Spleen (tissue), 11 donors: ENCODE data around the gene OXLD1. TPM values are rescaled to one million over a fixed set of nuclear protein-coding genes. Genes with fewer than 3 reads are reported as not detected.
A peak's percentile ranks its signal among the peaks of the same experiment; 100 is the strongest.
"Not testable (repeated sequence)": the region's sequence is repeated elsewhere in the genome, so short reads cannot be mapped to it uniquely, and the experiment has no call there.

Experiments
- DNase-seq: peaks from one replicate; pipeline ENCODE4 v3.0.0-alpha.2; 2020
- H3K27ac ChIP-seq, 8 donors: fragments of 200-600 bp; sonication (generic) in 7 of 8; 1 replicate in 4 of 8; 2 replicates in 4 of 8; pipeline versions ENCODE4 v1.5.0 to v1.8.0; 2016 to 2021; ENCODE audit warnings: inconsistent platforms in 4 of 8, mild to moderate bottlenecking in 4 of 8, moderate library complexity in 1 of 8
- H3K27me3 ChIP-seq, 7 donors: fragments of 200-600 bp; sonication (generic) in 6 of 7; replicated peaks in 1 of 7; 1 replicate in 4 of 7; 2 replicates in 3 of 7; pipeline versions ENCODE4 v1.5.0 to v1.8.0; 2016 to 2021; ENCODE audit warnings: inconsistent platforms in 3 of 7, mild to moderate bottlenecking in 1 of 7
- H3K36me3 ChIP-seq, 6 donors: fragments of 200-600 bp; sonication (generic) in 5 of 6; 1 replicate in 4 of 6; 2 replicates in 2 of 6; pipeline versions ENCODE4 v1.5.0 to v1.8.0; 2016 to 2021; ENCODE audit warnings: inconsistent platforms in 2 of 6
- H3K4me1 ChIP-seq, 6 donors: fragments of 200-600 bp; sonication (generic) in 5 of 6; 1 replicate in 3 of 6; 2 replicates in 3 of 6; pipeline versions ENCODE4 v1.5.0 to v1.8.0; 2016 to 2021; ENCODE audit warnings: inconsistent platforms in 3 of 6
- H3K4me3 ChIP-seq, 8 donors: fragments of 200-600 bp; sonication (generic) in 7 of 8; 1 replicate in 4 of 8; 2 replicates in 4 of 8; pipeline versions ENCODE4 v1.5.0 to v1.8.0; 2016 to 2021; ENCODE audit warnings: inconsistent platforms in 4 of 8, mild to moderate bottlenecking in 4 of 8, moderate library complexity in 2 of 8
- H3K9me3 ChIP-seq, 8 donors: fragments of 200-600 bp; sonication (generic) in 7 of 8; 1 replicate in 4 of 8; 2 replicates in 4 of 8; pipeline versions ENCODE4 v1.5.0 to v1.8.0; 2016 to 2021; ENCODE audit warnings: inconsistent platforms in 4 of 8
- CTCF ChIP-seq, 11 experiments: fragments of 200-600 bp in 7 of 11; fragments of 450-650 bp in 4 of 11; sonication (generic) in 4 of 11; IDR thresholded peaks in 8 of 11; conservative IDR thresholded peaks in 3 of 11; 1 replicate in 7 of 11; 2 replicates in 4 of 11; pipeline versions ENCODE4 v1.4.0 to v1.8.0; 2016 to 2021; ENCODE audit warnings: antibody characterized with exemption in 11 of 11, inconsistent platforms in 4 of 11, mild to moderate bottlenecking in 1 of 11
- POLR2A ChIP-seq, 3 donors: fragments of 450-650 bp; IDR thresholded peaks; one replicate each; pipeline ENCODE4 v1.5.1; 2017; ENCODE audit warnings: antibody characterized with exemption in 3 of 3, mild to moderate bottlenecking in 1 of 3
- POLR2AphosphoS5 ChIP-seq, 3 donors: sonication (generic); formaldehyde crosslinking; IDR thresholded peaks; one replicate each; pipeline ENCODE4 v1.5.1; 2017; ENCODE audit warnings: antibody characterized with exemption in 3 of 3
- WGBS, 5 donors: extraction: QIAGEN DNeasy Blood & Tissue Kit in 3 of 5; methylation state at CpG; one replicate each; pipeline versions ENCODE4 v1.1.5 to v1.1.7; 2013 to 2018; 5-methylcytosine and 5-hydroxymethylcytosine counted together
- intact Hi-C: fragments of 100-400 bp; cut with DNase I; formaldehyde crosslinking; loops from one replicate; pipeline ENCODE4 v1.15.0; 2023; ENCODE audit warnings: low total_unique reads
- microRNA-seq, 3 donors: library from miRNA; unstranded; fragments of <30 nt; microRNA quantifications; one replicate each; pipeline versions ENCODE4 to v1.1.0, GENCODE V29; 2019 to 2020
- polyA plus RNA-seq, 3 donors: library from polyadenylated mRNA; stranded (reverse); fragments of 200-250 nt; gene quantifications; one replicate each; pipeline ENCODE4 v1.2.1, GENCODE V29; 2013
- small RNA-seq, 4 donors: library from RNA; depleted of rRNA; stranded (forward); fragments of <200 nt; gene quantifications; one replicate each; pipeline ENCODE3, GENCODE V24; 2016
- total RNA-seq, 7 donors: library from RNA; depleted of rRNA in 3 of 7; stranded (reverse); fragments of >200 nt in 3 of 7; fragmentation: NEBNext Ultra II Directional in 4 of 7; extraction: Animal tissue kit (Norgen Biotek cat#: 25700) in 4 of 7; gene quantifications; one replicate each; pipeline versions ENCODE4 v1.1.0 to v1.2.1, GENCODE V29; 2016 to 2021
- donor health status: healthy with polysubstance abuse.
- donor health status: DM: no; HTN: no; CAD: no; lungs with moderate emphysema.
- donor health status: DM: no; HTN: no; CAD: no.
- donor health status: Bipolar disorder and iron deficiency.
- donor health status: healthy.
- donor health status: DM: no; HTN: no; CAD: no.
- donor health status: DM: yes; HTN: yes; CAD: no.

OXLD1 gene
- total and polyA plus RNA-seq, 10 donors: 29.4 to 110 (median 36.8) TPM

- DNase-seq: peak; percentile 78
- peaks cover 4 to 38% (median 21%) of the 10 kb centered on the region in 6 donors for H3K4me1 ChIP-seq
- no peaks in the 10 kb centered on the region for H3K27me3 ChIP-seq
- H3K27ac ChIP-seq: peak overlapping the region in 7 of 8 donors; percentile 24 to 69 (median 57)
- H3K4me3 ChIP-seq: no peak overlapping the region
- WGBS, 5 donors: 65 to 77% (median 72%) methylated on average over 10 to 11 of the region's 11 CpGs
- peaks cover 0 to 100% (median 74%) of the 10 kb centered on the region in 6 donors for H3K36me3 ChIP-seq
- TF ChIP-seq POLR2AphosphoS5 (IDR thresholded peaks at IDR 0.05): peak in 2 of 3 donors; percentile 64 to 76
- TF ChIP-seq CTCF (IDR thresholded peaks at IDR 0.05 in 8 of 11, conservative IDR thresholded peaks at IDR 0.05 in 3 of 11): no peak
- intact Hi-C loops: no loop called here
- peaks cover 0 to 8% (median 3%) of the 10 kb centered on the region in 8 donors for H3K9me3 ChIP-seq
Measured at GRCh38 chr17:81621494-81622130, 44.8 kb downstream of the OXLD1 start.

GRCh38 chr17:81618307-81618706 is 48.1 kb downstream of the OXLD1 start:
- H3K4me3 ChIP-seq, DNase-seq, H3K9me3 ChIP-seq, intact Hi-C loops, H3K27me3 ChIP-seq: not testable (repeated sequence)
- Histone ChIP-seq H3K4me1 (peaks cover 12 to 65% (median 36%) of the 10 kb centered on the region in 6 donors), H3K36me3 (peaks cover 0 to 100% (median 55%) of the 10 kb centered on the region in 6 donors), H3K27ac (peak overlapping the region in 1 of 8 donors; percentile 13)
- WGBS, 5 donors: 91 to 100% (median 94%) methylated on average over 7 to 29 of the region's 36 CpGs

DNA sequence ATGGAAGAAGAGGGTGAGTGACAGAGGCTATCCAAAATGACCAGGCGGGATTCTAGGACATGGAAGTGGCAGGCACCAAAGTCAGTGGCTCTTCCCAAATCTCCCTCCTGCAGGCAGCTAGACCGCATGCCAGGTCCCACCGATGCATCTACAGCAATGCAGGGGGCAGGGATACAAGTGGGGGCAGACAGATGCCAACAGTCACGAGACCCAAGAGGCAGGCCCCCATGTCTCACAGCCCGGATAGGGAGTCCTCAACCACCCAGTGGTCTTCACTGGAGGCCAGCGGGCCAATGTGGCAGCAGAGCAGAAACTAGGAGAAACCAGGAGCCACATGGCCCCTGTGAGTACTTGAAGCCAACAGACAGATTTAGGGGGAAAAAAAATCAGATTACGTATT is 49.5 kb downstream of the OXLD1 start:
- H3K27me3 ChIP-seq: no peaks in the 10 kb centered on the region
- DNase-seq: no peak
- WGBS, 5 donors: 41 to 67% (median 64%) methylated on average over 6 to 7 of the region's 7 CpGs
- H3K27ac ChIP-seq: no peak overlapping the region
- intact Hi-C loops: no loop called here
- no peaks in the 10 kb centered on the region for H3K9me3 ChIP-seq
- TF ChIP-seq POLR2A (IDR thresholded peaks at IDR 0.05): no peak
- no peak for TF ChIP-seq CTCF (IDR thresholded peaks at IDR 0.05 in 8 of 11, conservative IDR thresholded peaks at IDR 0.05 in 3 of 11)
- no peak for TF ChIP-seq POLR2AphosphoS5 (IDR thresholded peaks at IDR 0.05)
- H3K4me3 ChIP-seq: no peak overlapping the region
- peaks cover 0 to 100% (median 62%) of the 10 kb centered on the region in 6 donors for H3K36me3 ChIP-seq
- peaks cover 8 to 55% (median 34%) of the 10 kb centered on the region in 6 donors for H3K4me1 ChIP-seq

- no peak overlapping the region for H3K4me3 ChIP-seq
- peak overlapping the region in 2 of 8 donors; percentile 58 to 60 for H3K27ac ChIP-seq
- no peaks in the 10 kb centered on the region for H3K9me3 ChIP-seq
- intact Hi-C loops: no loop called here
- H3K4me1 ChIP-seq: peaks cover 4 to 42% (median 22%) of the 10 kb centered on the region in 6 donors
- no peak for DNase-seq
- no peak for TF ChIP-seq CTCF (IDR thresholded peaks at IDR 0.05 in 8 of 11, conservative IDR thresholded peaks at IDR 0.05 in 3 of 11)
- TF ChIP-seq POLR2AphosphoS5 (IDR thresholded peaks at IDR 0.05): no peak
- no peak for TF ChIP-seq POLR2A (IDR thresholded peaks at IDR 0.05)
- H3K36me3 ChIP-seq: peaks cover 0 to 98% (median 54%) of the 10 kb centered on the region in 6 donors
- 85 to 96% (median 90%) methylated on average over 4 of the region's 4 CpGs for WGBS, 5 donors
- H3K27me3 ChIP-seq: no peaks in the 10 kb centered on the region
Measured at GRCh38 chr17:81615401-81615930, 50.9 kb downstream of the OXLD1 start.

Small RNA genes lying within 50 kb of the gene (microRNA-seq; reads per million reads assigned to microRNA genes)
- 0 to 2.1 (median 0.72) reads per million in 3 donors for gene MIR6786

Small RNA genes lying within 50 kb of the gene (small RNA-seq; reads per million reads assigned to genes)
- gene MIR6786: 0 to 0.14 (median 0.04) reads per million in 4 donors

Other genes with a start within 250 kb of the OXLD1 start
- 1,000 to 10,000 TPM; 1,726 to 6,270 (median 2,803) TPM for gene ACTG1, start 153.8 kb downstream of the OXLD1 start, total RNA-seq
- gene ACTG1, start 153.8 kb downstream of the OXLD1 start, polyA plus RNA-seq: 1,000 to 10,000 TPM; 1,119 to 1,902 (median 1,793) TPM
- gene FSCN2, start 138.2 kb downstream of the OXLD1 start, total RNA-seq: 1 to 10 TPM; 1.2 to 4.0 (median 2.8) TPM
- 1 to 10 TPM in 1 of 3 donors, under 1 TPM in 2; 0.41 to 2.6 (median 0.76) TPM for gene FSCN2, start 138.2 kb downstream of the OXLD1 start, polyA plus RNA-seq
- 10 to 100 TPM; 36.8 to 59.2 (median 50.2) TPM for gene FAAP100, start 114.3 kb downstream of the OXLD1 start, total RNA-seq
- 10 to 100 TPM; 32.2 to 77.2 (median 52.0) TPM for gene FAAP100, start 114.3 kb downstream of the OXLD1 start, polyA plus RNA-seq
- gene NPLOC4, start 29.5 kb downstream of the OXLD1 start, total RNA-seq: 100 to 1,000 TPM in 4 of 7 donors, 10 to 100 TPM in 3; 68.8 to 130 (median 101) TPM
- 10 to 100 TPM; 19.3 to 42.8 (median 32.2) TPM for gene NPLOC4, start 29.5 kb downstream of the OXLD1 start, polyA plus RNA-seq
- gene TSPAN10, start 29.4 kb downstream of the OXLD1 start, total RNA-seq: 1 to 10 TPM in 3 of 7 donors, under 1 TPM in 2, not detected in 2; 0.37 to 1.4 (median 1.1) TPM
- gene TSPAN10, start 29.4 kb downstream of the OXLD1 start, polyA plus RNA-seq: 1 to 10 TPM in 2 of 3 donors, under 1 TPM in 1; 0.83 to 3.0 (median 2.9) TPM
- gene PDE6G, start 10.1 kb downstream of the OXLD1 start, total RNA-seq: 10 to 100 TPM in 6 of 7 donors, 1 to 10 TPM in 1; 6.7 to 26.8 (median 16.4) TPM
- gene PDE6G, start 10.1 kb downstream of the OXLD1 start, polyA plus RNA-seq: 10 to 100 TPM; 17.8 to 27.0 (median 25.8) TPM
- 10 to 100 TPM; 10.7 to 24.2 (median 19.0) TPM for gene CCDC137, start 132 bp upstream of the OXLD1 start, total RNA-seq
- 10 to 100 TPM; 20.7 to 40.1 (median 21.4) TPM for gene CCDC137, start 132 bp upstream of the OXLD1 start, polyA plus RNA-seq
- 10 to 100 TPM; 22.5 to 36.6 (median 29.1) TPM for gene ARL16, start 17.2 kb upstream of the OXLD1 start, total RNA-seq
- 10 to 100 TPM; 56.0 to 93.5 (median 79.8) TPM for gene ARL16, start 17.2 kb upstream of the OXLD1 start, polyA plus RNA-seq
- 100 to 1,000 TPM in 4 of 7 donors, 10 to 100 TPM in 3; 62.3 to 134 (median 106) TPM for gene HGS, start 17.4 kb upstream of the OXLD1 start, total RNA-seq
- 100 to 1,000 TPM in 2 of 3 donors, 10 to 100 TPM in 1; 61.3 to 133 (median 119) TPM for gene HGS, start 17.4 kb upstream of the OXLD1 start, polyA plus RNA-seq
- gene MRPL12, start 36.8 kb upstream of the OXLD1 start, total RNA-seq: 10 to 100 TPM; 36.2 to 68.5 (median 43.2) TPM
- gene MRPL12, start 36.8 kb upstream of the OXLD1 start, polyA plus RNA-seq: 100 to 1,000 TPM in 2 of 3 donors, 10 to 100 TPM in 1; 71.7 to 160 (median 121) TPM
- gene SLC25A10, start 45.7 kb upstream of the OXLD1 start, total RNA-seq: 1 to 10 TPM; 2.9 to 7.5 (median 3.7) TPM
- 1 to 10 TPM; 4.7 to 7.7 (median 6.9) TPM for gene SLC25A10, start 45.7 kb upstream of the OXLD1 start, polyA plus RNA-seq
- gene GCGR, start 137.5 kb upstream of the OXLD1 start, total RNA-seq: under 1 TPM in 1 of 7 donors, not detected in 6; 0.37 TPM
- gene GCGR, start 137.5 kb upstream of the OXLD1 start, polyA plus RNA-seq: under 1 TPM; 0.06 to 0.15 (median 0.13) TPM
- 10 to 100 TPM; 47.5 to 71.3 (median 52.6) TPM for gene MCRIP1, start 166.7 kb upstream of the OXLD1 start, total RNA-seq
- 100 to 1,000 TPM in 2 of 3 donors, 10 to 100 TPM in 1; 75.9 to 182 (median 111) TPM for gene MCRIP1, start 166.7 kb upstream of the OXLD1 start, polyA plus RNA-seq
- not detected for gene PPP1R27, start 168.4 kb upstream of the OXLD1 start, total RNA-seq
- gene PPP1R27, start 168.4 kb upstream of the OXLD1 start, polyA plus RNA-seq: under 1 TPM in 2 of 3 donors, not detected in 1; 0.09 to 0.39 TPM
- gene P4HB, start 193.9 kb upstream of the OXLD1 start, total RNA-seq: 1,000 to 10,000 TPM in 3 of 7 donors, 100 to 1,000 TPM in 4; 561 to 1,208 (median 823) TPM
- gene P4HB, start 193.9 kb upstream of the OXLD1 start, polyA plus RNA-seq: 100 to 1,000 TPM; 161 to 366 (median 188) TPM
- 100 to 1,000 TPM; 155 to 392 (median 293) TPM for gene ARHGDIA, start 204.7 kb upstream of the OXLD1 start, total RNA-seq
- 100 to 1,000 TPM; 131 to 261 (median 137) TPM for gene ARHGDIA, start 204.7 kb upstream of the OXLD1 start, polyA plus RNA-seq
- 10 to 100 TPM; 31.5 to 70.0 (median 50.7) TPM for gene ALYREF, start 225.0 kb upstream of the OXLD1 start, total RNA-seq
- gene ALYREF, start 225.0 kb upstream of the OXLD1 start, polyA plus RNA-seq: 10 to 100 TPM; 23.6 to 56.6 (median 45.7) TPM
- 10 to 100 TPM; 52.9 to 99.4 (median 54.9) TPM for gene ANAPC11, start 225.1 kb upstream of the OXLD1 start, total RNA-seq
- gene ANAPC11, start 225.1 kb upstream of the OXLD1 start, polyA plus RNA-seq: 100 to 1,000 TPM; 113 to 184 (median 179) TPM
- gene NPB, start 235.6 kb upstream of the OXLD1 start, total RNA-seq: 1 to 10 TPM in 3 of 7 donors, under 1 TPM in 3, not detected in 1; 0.23 to 2.9 (median 0.74) TPM
- 1 to 10 TPM; 2.2 to 4.8 (median 3.0) TPM for gene NPB, start 235.6 kb upstream of the OXLD1 start, polyA plus RNA-seq
- gene PCYT2, start 244.8 kb upstream of the OXLD1 start, total RNA-seq: 10 to 100 TPM; 12.5 to 25.5 (median 14.6) TPM
- 10 to 100 TPM; 16.1 to 22.7 (median 19.4) TPM for gene PCYT2, start 244.8 kb upstream of the OXLD1 start, polyA plus RNA-seq